CD4-positive, alpha-beta T cell treated with Interleukin-15 for 1 hour (primary cell): Measurements from ENCODE around the gene CNN3.

Experiments used
- DNase-seq: peaks from one replicate; pipeline ENCODE4 v3.0.0-alpha.2; 2020

Gene CNN3

DNA sequence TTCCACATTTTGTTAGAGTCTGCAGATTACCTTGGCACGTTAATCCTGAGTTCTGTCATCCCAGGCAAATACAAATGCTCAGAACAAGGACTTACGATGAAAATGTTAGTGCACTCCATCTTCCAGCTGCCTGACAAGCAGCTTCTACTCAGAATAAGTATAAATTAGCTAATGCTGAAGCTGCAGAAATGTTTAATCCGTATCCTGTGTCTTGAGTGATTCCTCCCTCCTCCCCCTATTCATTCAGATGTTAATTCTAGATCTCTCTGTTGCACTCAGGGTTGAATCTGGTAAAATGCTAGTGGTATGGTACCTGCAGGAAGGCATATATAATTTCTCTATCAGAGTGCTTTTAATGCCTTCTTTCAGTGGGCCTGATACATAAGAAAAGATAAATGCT lies 39.8 kb downstream of the CNN3 start:
- DNase-seq, result no peak

- DNase-seq, result no peak
Measured at GRCh38 chr1:94886361-94886760, 40.5 kb downstream of the CNN3 start.

DNA sequence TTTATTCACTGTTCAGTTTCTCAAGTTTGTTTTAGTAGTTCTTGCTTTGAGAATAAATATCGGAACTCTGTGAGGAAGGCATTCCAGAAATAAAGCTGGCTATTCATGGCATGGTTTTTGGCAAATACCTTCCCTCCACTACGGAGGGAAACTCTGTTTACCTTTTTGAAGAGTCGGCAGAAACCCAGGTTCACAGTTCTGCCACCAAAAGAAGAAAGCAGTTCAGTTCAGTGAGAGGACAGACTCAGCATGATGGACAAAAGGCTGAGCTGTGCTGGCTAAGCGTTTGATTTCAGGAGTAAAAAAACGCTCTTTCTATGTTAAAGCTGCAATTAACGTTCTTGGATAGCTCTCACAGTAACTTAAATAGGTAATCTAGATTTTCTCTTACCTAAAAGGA lies 42.4 kb downstream of the CNN3 start:
- DNase-seq, result no peak

DNA sequence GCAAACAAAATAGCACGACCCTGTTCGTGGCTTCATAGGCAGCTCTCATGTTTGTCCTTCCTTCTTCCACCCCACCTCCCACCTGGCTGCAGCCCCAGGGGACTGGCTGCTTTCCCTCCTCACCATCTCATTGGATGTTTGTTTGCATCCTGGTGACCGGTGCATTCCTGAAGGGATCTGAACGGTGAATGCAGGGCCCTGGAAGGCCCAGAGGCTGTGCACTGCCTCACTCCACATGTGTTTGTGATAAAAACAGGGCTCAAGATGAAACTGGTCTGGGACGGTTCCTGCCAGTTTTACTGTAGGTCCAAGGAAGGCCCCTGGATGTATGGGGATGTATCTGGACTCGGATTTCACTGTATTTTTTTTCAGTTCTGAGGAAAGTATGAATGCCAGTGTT lies 42.8 kb downstream of the CNN3 start:
- DNase-seq, result no peak

DNA sequence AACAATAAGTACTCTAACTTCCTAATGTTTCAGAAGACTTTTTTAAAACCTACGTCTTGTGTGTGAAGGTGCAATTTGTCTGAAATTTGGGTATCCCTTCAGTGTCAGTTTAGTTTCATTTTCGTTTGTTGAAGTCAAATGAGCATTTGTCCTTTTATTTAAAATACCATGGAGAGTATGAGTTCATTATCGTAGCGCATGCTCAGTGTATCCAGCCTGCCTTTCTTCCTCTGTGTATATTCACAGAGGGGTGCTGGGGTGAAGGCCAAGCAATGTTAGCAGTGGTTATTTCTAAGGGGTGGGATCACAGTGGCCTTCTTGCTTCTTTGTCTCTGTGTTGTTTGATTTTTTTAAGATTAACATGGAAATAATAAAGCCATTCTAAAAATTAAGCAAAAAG lies 43.2 kb downstream of the CNN3 start:
- no peak for DNase-seq

GRCh38 chr1:94878329-94878728 lies 48.6 kb downstream of the CNN3 start:
- no peak for DNase-seq

- no peak for DNase-seq
Measured at GRCh38 chr1:94876362-94876761, 50.5 kb downstream of the CNN3 start.

- DNase-seq, result no peak
Measured at GRCh38 chr1:94875794-94876193, 51.1 kb downstream of the CNN3 start.

- DNase-seq, result no peak
Measured at GRCh38 chr1:94874423-94874822, 52.5 kb downstream of the CNN3 start.

DNA sequence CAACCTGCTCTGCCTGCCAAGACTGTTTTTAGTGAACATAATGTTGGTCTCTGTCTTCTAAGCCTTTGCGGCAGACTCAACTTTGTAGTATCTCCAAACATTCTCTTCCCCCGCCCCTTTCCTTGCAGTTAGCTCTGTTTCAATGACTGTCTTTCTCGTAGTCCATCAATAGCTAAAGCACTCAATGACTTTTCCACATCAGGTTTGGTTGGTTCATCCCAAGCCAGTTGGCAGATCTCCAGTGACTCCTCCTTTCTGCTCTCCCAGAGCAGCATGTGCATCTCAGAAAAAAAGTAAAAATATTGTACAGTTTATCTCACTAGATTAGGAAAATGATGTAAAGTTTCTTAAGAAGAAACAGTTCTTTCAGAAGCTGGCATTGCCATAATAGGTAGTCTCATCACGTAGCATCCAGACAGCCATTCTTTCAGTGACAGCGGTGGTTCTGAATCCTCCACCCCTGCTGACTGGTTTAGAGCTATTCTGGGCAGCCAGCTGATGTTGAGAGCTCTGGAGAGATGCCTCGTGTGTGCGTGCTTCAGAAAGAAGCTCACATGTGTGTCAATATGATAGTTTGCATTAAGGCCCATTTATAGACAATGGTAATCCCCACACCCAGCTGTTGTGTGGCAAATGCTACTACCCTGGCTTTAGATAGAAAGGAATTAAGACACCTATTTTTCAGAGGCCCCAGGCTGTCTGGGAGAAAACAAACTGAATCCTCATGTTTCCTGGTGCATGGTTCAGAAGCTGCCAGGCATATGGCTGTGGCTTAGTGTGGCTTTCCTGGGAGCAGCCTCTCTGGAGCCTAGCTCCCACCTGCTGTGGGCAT lies 53.2 kb downstream of the CNN3 start:
- DNase-seq, result no peak

DNA sequence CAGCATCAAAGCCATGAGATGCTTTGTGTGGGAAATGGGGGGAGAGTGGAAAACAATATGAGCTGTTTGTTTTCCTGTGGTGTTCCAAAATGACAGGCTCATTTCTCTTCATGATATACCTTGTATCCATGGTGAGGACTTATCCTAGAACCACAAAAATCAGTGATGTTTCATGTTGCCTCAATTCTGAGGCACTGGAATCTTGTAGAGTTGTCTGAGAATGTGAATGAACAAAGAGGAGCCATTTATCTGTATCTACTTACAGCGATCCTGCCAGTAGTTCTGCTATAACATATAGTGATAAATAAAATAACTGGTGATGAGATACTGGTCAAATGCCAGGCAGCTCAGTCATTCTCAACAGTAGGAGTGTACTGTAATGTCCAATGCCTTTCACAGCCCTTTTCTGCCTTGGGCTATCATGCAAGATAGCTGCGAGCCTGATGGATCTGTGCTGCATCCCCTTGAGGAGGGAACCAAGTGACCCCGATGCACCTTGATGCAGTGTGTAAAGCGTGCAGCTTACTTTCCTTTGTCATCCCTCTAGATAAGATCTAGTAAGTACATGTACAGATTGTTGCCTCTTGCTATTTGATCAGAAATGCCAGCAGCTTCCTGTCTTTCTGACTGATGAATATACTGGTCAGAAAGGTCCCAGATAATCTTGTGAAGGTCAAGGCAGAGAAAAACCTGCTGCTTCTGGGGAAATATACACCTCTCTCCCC lies 54.0 kb downstream of the CNN3 start:
- DNase-seq, result no peak

DNA sequence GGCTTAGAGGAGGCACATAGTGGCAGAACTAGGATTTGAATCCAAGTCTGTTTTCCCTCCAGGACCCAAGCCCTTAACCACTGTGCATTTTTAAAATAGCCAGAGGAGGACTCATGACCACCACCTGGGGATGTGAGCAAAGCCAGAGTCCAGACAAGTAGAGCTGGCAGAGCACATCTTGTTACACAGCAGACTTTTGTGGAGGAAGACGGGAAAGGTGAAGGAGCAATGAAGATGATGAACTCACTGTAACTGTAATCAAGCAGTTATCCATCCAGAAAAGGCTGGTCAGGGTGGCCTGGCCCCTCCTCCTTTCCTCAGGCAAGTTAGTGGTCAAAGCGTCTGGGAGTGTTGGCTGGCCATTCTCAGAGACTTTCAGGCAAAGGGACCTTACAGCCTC lies 55.9 kb downstream of the CNN3 start:
- DNase-seq, result no peak

- no peak for DNase-seq
Measured at GRCh38 chr1:94866164-94866807, 60.6 kb downstream of the CNN3 start.

GRCh38 chr1:94865360-94865759 lies 61.5 kb downstream of the CNN3 start:
- DNase-seq, result no peak

GRCh38 chr1:94864821-94865220 lies 62.1 kb downstream of the CNN3 start:
- no peak for DNase-seq

GRCh38 chr1:94863919-94864318 lies 63.0 kb downstream of the CNN3 start:
- DNase-seq, result no peak

- no peak for DNase-seq
Measured at GRCh38 chr1:94863297-94863911, 63.5 kb downstream of the CNN3 start.

- no peak for DNase-seq
Measured at GRCh38 chr1:94862718-94863117, 64.2 kb downstream of the CNN3 start.

DNA sequence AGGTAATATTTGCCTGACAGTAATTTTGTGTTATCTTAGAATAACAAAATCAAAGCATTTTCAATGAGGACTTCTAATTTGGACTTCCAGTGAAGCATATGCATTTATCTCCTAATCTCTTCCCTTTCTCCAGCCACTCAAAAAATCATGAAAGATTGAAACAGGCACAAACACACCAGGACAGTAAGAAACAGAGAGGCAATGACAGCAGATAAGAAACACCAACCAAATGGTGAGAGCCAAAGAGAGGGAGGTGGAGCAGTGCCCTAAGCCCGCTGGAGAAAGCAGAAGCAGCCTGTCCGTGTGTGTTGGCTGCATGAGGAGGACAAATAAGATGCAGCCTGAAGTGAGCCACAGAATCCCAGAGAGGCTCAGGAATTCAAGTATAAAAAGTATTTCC lies 67.7 kb downstream of the CNN3 start:
- DNase-seq, result no peak

DNA sequence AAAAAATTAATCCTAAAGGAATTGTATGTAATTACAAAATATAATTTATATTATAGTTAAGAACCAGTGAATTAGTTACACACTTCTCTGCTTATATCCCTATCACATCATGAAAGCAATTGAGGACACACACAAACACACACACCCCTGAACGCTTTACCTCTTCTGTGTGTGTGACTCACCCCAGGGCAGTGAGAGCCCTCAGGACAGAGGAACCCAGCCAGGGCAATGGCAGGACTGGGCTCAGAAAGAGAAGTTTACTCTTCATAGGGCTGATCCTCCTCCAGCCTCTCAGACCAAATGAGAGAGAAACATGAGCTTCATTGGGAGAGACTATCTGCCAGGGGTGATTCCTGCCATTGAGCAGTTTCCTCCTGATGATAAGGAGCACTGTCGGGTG lies 68.6 kb downstream of the CNN3 start:
- DNase-seq, result no peak

DNA sequence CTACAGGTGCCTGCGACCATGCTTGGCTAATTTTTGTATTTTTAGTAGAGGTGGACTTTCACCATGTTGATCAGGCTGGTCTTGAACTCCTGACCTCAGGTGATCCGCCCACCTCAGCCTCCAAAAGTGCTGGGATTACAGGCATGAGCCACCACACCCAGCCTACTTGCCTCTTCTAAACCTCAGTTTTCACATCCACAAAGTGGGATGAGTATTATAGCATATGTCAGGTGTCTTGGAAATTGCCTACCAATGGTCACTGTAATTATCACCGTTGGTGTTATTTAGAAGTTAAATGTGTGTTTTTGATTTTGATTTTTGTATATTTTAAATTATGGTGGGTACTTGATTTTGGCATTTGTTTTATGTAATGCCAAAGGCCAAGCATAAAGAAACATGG lies 70.0 kb downstream of the CNN3 start:
- DNase-seq, result no peak

DNA sequence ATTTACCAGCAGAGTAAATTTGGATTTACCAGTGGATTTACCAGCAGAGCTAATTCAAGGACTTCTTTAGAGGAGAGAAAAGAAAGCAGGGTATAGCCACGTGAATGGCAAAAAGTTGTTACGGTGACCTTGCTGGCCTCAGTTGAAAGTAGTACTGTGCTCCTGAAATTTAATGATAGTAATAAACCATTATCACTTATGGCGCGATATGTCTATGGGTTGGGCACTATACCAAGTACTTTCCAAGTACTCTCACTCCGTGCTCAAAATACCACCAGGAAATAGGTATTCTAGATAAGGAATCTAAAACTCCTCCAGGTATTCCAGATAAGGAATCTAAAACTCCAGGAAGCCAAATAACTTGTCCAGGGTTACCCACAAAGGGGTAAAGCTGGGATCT lies 70.9 kb downstream of the CNN3 start:
- no peak for DNase-seq

DNA sequence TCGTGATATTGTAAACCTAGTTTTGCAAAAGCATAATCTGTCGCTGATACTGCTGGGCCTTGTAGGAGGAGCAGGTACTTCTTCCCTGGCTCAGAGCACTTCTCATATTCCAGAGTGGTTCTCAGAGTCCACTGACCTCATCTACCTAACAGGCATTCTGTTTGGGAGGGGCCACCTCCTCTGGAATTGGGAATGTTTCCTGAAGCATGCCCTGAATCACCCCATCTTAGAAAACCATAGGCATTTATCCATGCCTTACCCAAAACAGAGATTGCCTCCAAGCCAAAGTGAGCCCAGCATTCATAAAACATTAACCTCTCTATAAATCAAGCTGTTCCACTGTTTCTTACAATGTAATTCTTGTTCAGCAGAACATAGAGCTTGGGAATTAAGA lies 71.6 kb downstream of the CNN3 start:
- no peak for DNase-seq
